Sigmoid colon (tissue), 3 donors: ENCODE measurements around the gene GABRR2.

Experiments
- CTCF ChIP-seq, 4 experiments: fragments of 450-650 bp in 3 of 4; fragments of 200-600 bp in 1 of 4; IDR thresholded peaks; one replicate each; pipeline ENCODE4 v1.5.1; 2016 to 2019; ENCODE audit warnings: antibody characterized with exemption in 4 of 4, mild to moderate bottlenecking in 3 of 4, moderate library complexity in 2 of 4
- POLR2A ChIP-seq, 2 donors: fragments of 450-650 bp; IDR thresholded peaks; one replicate each; pipeline ENCODE4 v1.6.1; 2016; ENCODE audit warnings: antibody characterized with exemption in 2 of 2, mild to moderate bottlenecking in 2 of 2, moderate library complexity in 2 of 2

GRCh38 chr6:89284963-89285735 lies 29.9 kb downstream of the GABRR2 start:
- TF ChIP-seq POLR2A (IDR thresholded peaks at IDR 0.05) (no peak), CTCF (IDR thresholded peaks at IDR 0.05) (no peak)
